GM19328 (cell line): ENCODE results near the gene NEURL1.

Experiments used
- ATAC-seq: cut with Tn5 transposase; IDR thresholded peaks from one replicate; pipeline ENCODE4 v1.9.1; 2021; ENCODE audit warnings: mild to moderate bottlenecking, moderate library complexity; ENCODE audit not compliant: unreplicated experiment

The NEURL1 gene

GRCh38 chr10:103580430-103580829 is 86.9 kb downstream of the NEURL1 start:
- ATAC-seq = no peak

GRCh38 chr10:103581499-103581898 is 88.0 kb downstream of the NEURL1 start:
- ATAC-seq = no peak

DNA sequence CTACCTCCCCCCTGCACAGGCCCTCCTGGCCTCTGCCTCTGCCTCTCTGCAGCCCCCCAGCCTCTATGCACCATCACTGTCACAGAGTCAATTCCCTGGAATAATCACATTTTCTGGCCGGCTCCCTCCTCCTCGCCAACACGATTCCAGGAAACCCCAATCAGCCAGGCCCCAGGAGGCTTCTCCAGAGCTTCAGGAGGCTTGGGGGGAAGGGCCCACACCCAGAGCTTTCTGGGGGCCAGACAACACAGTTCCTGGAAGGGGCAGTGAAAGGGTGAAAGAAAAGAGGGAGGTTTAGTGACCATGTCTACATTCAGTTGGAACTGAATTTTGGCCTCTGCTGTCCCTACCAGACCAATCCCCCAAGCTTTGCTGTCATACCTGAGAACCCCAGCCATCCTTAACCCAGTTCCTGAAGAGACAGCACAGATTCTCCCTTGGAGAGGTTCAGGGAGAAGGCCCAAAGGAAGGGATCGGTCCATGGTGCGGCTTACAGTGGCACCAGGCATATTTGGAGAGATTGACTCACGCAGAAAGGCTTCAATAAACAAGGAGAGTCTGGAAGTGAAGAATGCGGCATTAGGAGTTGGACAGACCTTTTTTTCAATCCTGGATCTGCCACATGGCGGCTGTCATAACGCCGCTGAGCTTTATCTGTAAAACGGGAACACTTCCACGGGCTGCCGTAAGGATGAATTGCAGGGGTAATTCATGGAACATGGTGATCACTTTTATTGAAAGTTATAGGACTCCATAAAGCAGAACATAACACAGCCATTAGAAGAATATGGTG is 89.0 kb downstream of the NEURL1 start:
- ATAC-seq = no peak

- ATAC-seq = no peak
These were observed 90.3 kb downstream of the NEURL1 start for GRCh38 chr10:103583871-103584215.

- ATAC-seq = no peak
These were observed 90.9 kb downstream of the NEURL1 start for GRCh38 chr10:103584216-103585010.

DNA sequence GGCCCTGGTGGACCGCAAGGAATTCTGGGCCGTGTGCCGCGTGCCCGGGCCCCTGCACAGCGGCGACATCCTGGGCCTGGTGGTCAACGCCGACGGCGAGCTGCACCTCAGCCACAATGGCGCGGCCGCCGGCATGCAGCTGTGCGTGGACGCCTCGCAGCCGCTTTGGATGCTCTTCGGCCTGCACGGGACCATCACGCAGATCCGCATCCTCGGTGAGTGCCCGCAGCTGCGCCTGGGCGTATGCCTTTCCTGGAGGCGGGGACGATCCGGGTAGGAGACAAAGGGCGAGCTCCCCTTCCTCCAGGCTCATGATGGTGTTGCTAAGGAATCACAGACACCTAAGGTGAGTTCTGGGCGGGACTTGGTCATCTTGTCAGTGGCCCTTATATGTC is 91.5 kb downstream of the NEURL1 start:
- no peak for ATAC-seq

DNA sequence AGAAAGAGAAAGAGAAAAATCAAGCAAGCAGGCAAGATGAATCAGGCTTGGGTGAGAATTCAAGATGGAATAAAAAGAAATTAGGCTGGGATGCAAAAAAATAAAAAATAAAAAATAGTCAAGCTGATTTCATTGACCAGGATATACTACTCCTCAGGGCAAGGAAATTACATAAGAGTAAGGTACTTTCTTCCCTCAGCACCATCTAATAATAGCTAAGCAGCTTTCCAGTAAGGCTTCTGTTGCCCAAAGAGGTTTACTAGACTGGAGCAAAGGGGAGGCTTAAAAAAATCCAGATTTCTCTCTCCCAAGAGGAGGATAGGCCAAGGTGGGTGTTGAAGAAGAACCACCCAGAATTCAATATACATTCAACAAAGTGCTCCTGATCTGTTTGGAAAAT is 93.6 kb downstream of the NEURL1 start:
- no peak for ATAC-seq

DNA sequence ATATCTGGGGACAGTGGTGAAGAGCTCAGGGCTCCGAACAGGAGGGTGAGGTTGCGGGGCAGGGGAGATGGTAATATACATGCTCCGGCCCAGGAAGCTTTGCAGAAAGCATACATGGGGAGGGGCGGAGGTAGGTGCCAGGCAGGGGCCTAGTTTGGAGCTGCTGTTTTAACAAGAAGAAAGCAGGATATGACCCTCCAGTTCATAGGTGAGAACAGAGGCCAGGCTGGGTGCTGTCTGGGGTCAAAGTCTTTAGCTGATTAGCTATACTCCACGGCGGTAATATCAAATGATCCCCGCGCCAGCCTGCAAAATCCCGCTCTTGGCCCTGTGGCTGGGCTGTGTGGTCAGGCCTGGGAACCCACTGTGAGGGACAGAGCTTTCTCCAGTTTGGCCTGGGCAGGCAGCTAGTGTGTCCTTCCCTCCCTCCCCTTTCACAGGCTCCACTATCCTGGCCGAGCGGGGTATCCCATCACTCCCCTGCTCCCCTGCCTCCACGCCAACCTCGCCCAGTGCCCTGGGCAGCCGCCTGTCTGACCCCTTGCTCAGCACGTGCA is 95.6 kb downstream of the NEURL1 start:
- no peak for ATAC-seq

- no peak for ATAC-seq
These were observed 96.6 kb downstream of the NEURL1 start for GRCh38 chr10:103590060-103590459.

GRCh38 chr10:103590744-103591291 is 97.3 kb downstream of the NEURL1 start:
- no peak for ATAC-seq

- no peak for ATAC-seq
These were observed 98.9 kb downstream of the NEURL1 start for GRCh38 chr10:103592186-103593021.

- ATAC-seq = no peak
These were observed 99.6 kb downstream of the NEURL1 start for GRCh38 chr10:103593022-103593570.

DNA sequence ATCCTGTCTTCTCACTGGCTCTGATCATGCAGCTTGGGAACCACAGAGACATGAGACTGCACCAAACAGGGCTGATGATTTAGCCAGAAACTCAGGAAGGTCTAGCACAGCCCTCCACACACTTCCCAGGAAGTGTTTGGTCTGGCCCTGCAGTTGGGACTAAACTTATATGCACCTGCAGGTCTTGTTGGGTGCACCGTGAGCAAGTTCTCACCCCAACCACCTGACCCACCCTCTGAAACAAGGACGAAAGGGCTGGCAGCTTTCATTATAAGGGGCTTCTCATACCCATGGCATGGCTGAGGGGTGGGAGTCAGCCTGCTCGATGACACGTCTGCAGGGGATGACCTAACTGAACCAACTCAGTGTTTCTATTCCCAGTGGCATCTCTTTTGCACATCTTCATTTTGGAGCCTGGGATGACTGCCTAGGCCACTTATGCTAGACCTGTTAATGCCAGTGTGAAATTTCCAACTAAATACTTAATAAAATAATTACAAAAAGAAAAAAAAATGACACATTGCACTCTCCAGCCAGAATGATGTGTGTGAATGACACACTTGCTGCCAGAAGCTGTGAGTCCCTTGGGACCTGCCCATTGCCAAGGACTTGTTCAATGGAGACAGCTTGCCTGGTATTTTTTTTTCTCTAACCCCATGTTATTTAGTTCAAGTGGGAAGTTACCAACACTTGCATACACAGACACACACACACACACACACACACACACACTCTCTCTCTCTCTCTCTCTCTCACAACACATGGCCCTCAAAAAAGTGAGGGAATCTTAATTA is 102.6 kb downstream of the NEURL1 start:
- no peak for ATAC-seq

DNA sequence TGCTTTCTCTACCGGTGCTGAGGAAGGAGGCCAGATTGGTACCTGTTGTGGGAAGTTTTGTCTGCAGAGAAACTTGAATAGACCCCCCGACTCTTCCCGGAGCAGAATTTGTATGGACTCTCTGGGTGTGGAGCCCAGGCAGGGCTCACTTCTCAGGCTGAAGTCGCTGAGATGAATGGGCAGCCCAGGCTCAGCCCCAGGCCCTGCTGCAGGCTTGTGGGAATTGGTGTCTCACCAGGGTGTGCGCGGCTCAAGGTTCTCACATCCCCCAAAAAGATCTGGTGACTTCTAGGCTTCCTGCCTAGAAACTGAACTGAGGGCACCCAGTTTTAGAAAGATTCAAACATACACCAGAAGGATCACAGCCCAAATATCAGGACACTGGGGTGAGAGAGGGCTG is 103.5 kb downstream of the NEURL1 start:
- ATAC-seq = no peak

DNA sequence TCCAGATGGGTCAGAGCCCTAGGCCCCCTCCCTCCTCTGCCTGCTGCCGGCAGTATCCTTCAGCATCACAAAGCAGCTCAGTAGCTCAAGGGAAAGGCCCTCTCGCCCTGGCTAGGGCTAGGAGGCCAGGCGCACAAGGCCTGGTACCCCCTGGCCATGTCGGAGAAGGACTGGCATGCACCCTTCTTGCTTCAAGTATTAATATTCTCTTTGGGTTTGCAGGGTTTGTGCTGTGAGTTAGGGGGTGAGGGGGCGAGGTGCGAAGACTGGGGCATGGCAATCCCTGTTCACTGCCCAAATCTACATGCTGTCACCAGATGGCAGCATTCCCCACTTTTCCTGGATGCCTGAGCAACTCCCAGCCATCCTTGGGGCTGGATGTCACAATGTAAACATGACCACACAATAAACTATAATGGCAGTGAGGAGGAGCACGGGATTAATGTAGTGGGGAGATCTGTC is 105.2 kb downstream of the NEURL1 start:
- no peak for ATAC-seq

- ATAC-seq = no peak
These were observed 105.7 kb downstream of the NEURL1 start for GRCh38 chr10:103599211-103599610.

DNA sequence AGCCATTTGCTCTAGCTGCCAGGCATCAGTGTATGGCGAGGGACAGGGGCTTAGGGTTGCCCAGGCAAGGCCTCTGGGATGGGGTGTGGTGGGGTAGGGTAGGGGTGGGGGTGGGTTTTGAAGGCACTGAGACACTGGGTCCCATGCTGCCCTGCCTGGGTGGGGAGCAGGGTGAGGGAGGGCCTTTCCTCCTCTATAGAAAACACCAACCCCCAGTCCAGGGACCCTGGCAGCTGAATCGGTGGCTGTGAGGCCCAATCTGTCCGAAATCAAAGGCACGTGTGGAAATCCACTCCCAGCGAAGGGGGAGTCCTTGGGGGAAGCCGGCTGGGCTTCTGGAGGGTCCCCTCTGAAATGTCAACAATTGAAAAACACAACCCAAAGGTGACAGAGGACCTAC is 106.4 kb downstream of the NEURL1 start:
- no peak for ATAC-seq

DNA sequence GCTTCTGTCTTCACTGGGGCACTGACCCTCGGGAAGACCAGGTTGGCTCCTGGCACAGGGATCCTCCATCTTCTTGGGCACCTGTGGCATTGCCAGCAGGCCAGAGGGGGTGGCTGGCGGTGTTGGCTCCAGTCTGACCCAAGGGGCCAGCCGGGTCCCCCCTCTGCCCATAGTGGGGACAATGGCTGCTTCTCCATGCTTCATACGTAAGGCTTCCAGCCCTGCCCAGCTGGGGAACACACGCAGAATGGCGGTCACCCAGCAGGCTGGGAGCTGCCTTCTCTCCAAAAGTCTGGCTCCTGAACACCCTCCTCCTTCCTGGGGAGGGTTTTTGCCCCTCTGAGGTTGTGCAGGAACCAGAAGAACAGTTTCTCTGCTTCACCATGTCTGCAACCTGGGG is 106.8 kb downstream of the NEURL1 start:
- ATAC-seq = no peak

- ATAC-seq = no peak
These were observed 107.6 kb downstream of the NEURL1 start for GRCh38 chr10:103600956-103601569.
